ENCODE results near the gene C9orf72.

C9orf72 gene

DNA sequence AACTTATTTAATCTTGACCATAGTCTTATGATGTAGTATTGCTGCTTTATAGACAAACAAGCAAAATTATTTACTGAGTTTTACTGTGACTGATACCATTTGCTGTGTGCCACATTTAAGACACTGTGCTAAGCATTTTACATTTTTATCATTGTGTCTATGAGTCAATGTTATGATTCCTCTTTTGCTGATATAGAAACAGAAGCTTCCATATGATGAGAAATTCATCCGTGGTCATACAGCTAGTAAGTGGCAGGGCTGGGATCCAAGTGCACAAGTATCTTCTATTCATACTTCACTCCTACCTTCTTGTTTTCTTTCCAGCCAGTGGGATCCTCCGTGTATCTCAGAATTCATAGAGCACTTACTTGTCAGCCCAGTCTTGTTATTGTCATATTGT is 66.3 kb downstream of the C9orf72 start:
- no peak for TF ChIP-seq ARNTL (CRISPR knock-in tag; IDR thresholded peaks at IDR 0.05; ENCODE audit: borderline replicate concordance, low read depth)
- no peak for TF ChIP-seq GLIS3 (CRISPR knock-in tag; IDR thresholded peaks at IDR 0.05)
- no peak for TF ChIP-seq CSDC2 (CRISPR knock-in tag; IDR thresholded peaks at IDR 0.05)
- TF ChIP-seq, protein P1, sequence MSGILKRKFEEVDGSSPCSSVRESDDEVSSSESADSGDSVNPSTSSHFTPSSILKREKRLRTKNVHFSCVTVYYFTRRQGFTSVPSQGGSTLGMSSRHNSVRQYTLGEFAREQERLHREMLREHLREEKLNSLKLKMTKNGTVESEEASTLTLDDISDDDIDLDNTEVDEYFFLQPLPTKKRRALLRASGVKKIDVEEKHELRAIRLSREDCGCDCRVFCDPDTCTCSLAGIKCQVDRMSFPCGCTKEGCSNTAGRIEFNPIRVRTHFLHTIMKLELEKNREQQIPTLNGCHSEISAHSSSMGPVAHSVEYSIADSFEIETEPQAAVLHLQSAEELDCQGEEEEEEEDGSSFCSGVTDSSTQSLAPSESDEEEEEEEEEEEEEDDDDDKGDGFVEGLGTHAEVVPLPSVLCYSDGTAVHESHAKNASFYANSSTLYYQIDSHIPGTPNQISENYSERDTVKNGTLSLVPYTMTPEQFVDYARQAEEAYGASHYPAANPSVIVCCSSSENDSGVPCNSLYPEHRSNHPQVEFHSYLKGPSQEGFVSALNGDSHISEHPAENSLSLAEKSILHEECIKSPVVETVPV (CRISPR knock-in tag; IDR thresholded peaks at IDR 0.05) = no peak
- TF ChIP-seq, protein P2, sequence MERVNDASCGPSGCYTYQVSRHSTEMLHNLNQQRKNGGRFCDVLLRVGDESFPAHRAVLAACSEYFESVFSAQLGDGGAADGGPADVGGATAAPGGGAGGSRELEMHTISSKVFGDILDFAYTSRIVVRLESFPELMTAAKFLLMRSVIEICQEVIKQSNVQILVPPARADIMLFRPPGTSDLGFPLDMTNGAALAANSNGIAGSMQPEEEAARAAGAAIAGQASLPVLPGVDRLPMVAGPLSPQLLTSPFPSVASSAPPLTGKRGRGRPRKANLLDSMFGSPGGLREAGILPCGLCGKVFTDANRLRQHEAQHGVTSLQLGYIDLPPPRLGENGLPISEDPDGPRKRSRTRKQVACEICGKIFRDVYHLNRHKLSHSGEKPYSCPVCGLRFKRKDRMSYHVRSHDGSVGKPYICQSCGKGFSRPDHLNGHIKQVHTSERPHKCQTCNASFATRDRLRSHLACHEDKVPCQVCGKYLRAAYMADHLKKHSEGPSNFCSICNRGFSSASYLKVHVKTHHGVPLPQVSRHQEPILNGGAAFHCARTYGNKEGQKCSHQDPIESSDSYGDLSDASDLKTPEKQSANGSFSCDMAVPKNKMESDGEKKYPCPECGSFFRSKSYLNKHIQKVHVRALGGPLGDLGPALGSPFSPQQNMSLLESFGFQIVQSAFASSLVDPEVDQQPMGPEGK (CRISPR knock-in tag; IDR thresholded peaks at IDR 0.05; ENCODE audit: borderline replicate concordance) = no peak
- TF ChIP-seq ZNF565 (CRISPR knock-in tag; conservative IDR thresholded peaks at IDR 0.05; ENCODE audit: low read depth) = no peak
- TF ChIP-seq, protein P3, sequence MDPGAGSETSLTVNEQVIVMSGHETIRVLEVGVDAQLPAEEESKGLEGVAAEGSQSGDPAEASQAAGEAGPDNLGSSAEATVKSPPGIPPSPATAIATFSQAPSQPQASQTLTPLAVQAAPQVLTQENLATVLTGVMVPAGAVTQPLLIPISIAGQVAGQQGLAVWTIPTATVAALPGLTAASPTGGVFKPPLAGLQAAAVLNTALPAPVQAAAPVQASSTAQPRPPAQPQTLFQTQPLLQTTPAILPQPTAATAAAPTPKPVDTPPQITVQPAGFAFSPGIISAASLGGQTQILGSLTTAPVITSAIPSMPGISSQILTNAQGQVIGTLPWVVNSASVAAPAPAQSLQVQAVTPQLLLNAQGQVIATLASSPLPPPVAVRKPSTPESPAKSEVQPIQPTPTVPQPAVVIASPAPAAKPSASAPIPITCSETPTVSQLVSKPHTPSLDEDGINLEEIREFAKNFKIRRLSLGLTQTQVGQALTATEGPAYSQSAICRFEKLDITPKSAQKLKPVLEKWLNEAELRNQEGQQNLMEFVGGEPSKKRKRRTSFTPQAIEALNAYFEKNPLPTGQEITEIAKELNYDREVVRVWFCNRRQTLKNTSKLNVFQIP (CRISPR knock-in tag; IDR thresholded peaks at IDR 0.05; ENCODE audit: borderline replicate concordance, low read depth) = no peak
- TF ChIP-seq, protein P4, sequence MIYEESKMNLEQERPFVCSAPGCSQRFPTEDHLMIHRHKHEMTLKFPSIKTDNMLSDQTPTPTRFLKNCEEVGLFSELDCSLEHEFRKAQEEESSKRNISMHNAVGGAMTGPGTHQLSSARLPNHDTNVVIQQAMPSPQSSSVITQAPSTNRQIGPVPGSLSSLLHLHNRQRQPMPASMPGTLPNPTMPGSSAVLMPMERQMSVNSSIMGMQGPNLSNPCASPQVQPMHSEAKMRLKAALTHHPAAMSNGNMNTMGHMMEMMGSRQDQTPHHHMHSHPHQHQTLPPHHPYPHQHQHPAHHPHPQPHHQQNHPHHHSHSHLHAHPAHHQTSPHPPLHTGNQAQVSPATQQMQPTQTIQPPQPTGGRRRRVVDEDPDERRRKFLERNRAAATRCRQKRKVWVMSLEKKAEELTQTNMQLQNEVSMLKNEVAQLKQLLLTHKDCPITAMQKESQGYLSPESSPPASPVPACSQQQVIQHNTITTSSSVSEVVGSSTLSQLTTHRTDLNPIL (CRISPR knock-in tag; IDR thresholded peaks at IDR 0.05; ENCODE audit: low read depth) = no peak
- no peak for TF ChIP-seq ZNF70 (CRISPR knock-in tag; IDR thresholded peaks at IDR 0.05)
- no peak for TF ChIP-seq ZC3H10 (CRISPR knock-in tag; IDR thresholded peaks at IDR 0.05)
- ATAC-seq = no peak

DNA sequence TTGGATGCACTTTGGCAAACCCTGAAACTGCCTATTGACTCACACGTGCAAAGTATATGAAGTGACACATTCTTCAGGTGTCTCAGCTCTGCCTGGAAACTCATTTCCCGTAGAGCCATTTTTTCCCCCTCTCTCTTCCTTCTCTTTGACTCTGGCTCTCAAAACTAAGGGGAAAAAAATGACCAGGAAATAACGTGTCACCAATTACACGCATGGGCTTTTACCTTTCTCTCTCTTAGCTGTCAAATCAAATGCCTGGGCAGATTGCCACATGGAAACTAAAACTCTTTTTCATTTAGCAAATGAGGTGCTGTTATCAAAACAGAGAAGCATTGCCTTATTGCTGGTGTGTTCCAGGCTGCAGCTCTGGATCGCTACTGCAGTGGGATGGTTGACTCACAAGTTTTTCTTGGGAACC is 67.5 kb downstream of the C9orf72 start:
- no peak for TF ChIP-seq ZFP30 (CRISPR knock-in tag; IDR thresholded peaks at IDR 0.05)
- no peak for TF ChIP-seq ISL1 (CRISPR knock-in tag; IDR thresholded peaks at IDR 0.05)
- TF ChIP-seq PPARA (CRISPR knock-in tag; IDR thresholded peaks at IDR 0.05; ENCODE audit: borderline replicate concordance) = no peak
- no peak for TF ChIP-seq BACH2 (CRISPR knock-in tag; IDR thresholded peaks at IDR 0.05; ENCODE audit: borderline replicate concordance)
- TF ChIP-seq ZFP3 (CRISPR knock-in tag; IDR thresholded peaks at IDR 0.05) = no peak
- TF ChIP-seq ZNF8 (CRISPR knock-in tag; IDR thresholded peaks at IDR 0.05) = no peak
- no peak for TF ChIP-seq ZNF565 (CRISPR knock-in tag; conservative IDR thresholded peaks at IDR 0.05; ENCODE audit: low read depth)
- TF ChIP-seq ZNF70 (CRISPR knock-in tag; IDR thresholded peaks at IDR 0.05) = no peak
- TF ChIP-seq, protein P4 (CRISPR knock-in tag; IDR thresholded peaks at IDR 0.05; ENCODE audit: low read depth) = no peak
- TF ChIP-seq, protein P5, sequence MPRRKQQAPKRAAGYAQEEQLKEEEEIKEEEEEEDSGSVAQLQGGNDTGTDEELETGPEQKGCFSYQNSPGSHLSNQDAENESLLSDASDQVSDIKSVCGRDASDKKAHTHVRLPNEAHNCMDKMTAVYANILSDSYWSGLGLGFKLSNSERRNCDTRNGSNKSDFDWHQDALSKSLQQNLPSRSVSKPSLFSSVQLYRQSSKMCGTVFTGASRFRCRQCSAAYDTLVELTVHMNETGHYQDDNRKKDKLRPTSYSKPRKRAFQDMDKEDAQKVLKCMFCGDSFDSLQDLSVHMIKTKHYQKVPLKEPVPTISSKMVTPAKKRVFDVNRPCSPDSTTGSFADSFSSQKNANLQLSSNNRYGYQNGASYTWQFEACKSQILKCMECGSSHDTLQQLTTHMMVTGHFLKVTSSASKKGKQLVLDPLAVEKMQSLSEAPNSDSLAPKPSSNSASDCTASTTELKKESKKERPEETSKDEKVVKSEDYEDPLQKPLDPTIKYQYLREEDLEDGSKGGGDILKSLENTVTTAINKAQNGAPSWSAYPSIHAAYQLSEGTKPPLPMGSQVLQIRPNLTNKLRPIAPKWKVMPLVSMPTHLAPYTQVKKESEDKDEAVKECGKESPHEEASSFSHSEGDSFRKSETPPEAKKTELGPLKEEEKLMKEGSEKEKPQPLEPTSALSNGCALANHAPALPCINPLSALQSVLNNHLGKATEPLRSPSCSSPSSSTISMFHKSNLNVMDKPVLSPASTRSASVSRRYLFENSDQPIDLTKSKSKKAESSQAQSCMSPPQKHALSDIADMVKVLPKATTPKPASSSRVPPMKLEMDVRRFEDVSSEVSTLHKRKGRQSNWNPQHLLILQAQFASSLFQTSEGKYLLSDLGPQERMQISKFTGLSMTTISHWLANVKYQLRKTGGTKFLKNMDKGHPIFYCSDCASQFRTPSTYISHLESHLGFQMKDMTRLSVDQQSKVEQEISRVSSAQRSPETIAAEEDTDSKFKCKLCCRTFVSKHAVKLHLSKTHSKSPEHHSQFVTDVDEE (CRISPR knock-in tag; IDR thresholded peaks at IDR 0.05) = no peak
- TF ChIP-seq, protein P3 (CRISPR knock-in tag; IDR thresholded peaks at IDR 0.05; ENCODE audit: borderline replicate concordance, low read depth) = no peak
- TF ChIP-seq ESRRG (CRISPR knock-in tag; IDR thresholded peaks at IDR 0.05) = no peak
- no peak for TF ChIP-seq SNAI2 (CRISPR knock-in tag; IDR thresholded peaks at IDR 0.05)
- no peak for TF ChIP-seq ZC3H10 (CRISPR knock-in tag; IDR thresholded peaks at IDR 0.05)
- TF ChIP-seq, protein P2 (CRISPR knock-in tag; IDR thresholded peaks at IDR 0.05; ENCODE audit: borderline replicate concordance) = no peak
- no peak for TF ChIP-seq ARNTL (CRISPR knock-in tag; IDR thresholded peaks at IDR 0.05; ENCODE audit: borderline replicate concordance, low read depth)
- TF ChIP-seq TOX (CRISPR knock-in tag; IDR thresholded peaks at IDR 0.05; ENCODE audit: borderline replicate concordance) = no peak
- no peak for TF ChIP-seq TCF4 (CRISPR knock-in tag; IDR thresholded peaks at IDR 0.05; ENCODE audit: borderline replicate concordance)
- peak; percentile 41; the same call in 2 of the 3 replicates for ATAC-seq
